IMR-90 (cell line): ENCODE measurements around the gene TRMT10B. TPM values are rescaled to one million over a fixed set of nuclear protein-coding genes. Genes with fewer than 3 reads are reported as not detected.
A peak's percentile ranks its signal among the peaks of the same experiment; 100 is the strongest.

Experiments
- ATAC-seq: fragments of 200-7000 bp; cut with Tn5 transposase; 2 replicates; pipeline ENCODE4 v1.9.1; 2020; ENCODE audit warnings: low read depth, mild to moderate bottlenecking, moderate library complexity
- BruUV-seq: library from RNA; stranded (reverse); fragments of 400-500 nt; replicated peaks from 2 replicates; lab custom pipeline; 2021; lab: Mats Ljungman, UMichigan
- CTCF ChIA-PET: fragments of 300-600 bp; formaldehyde crosslinking; extraction: SDS; loops from one replicate; lab custom pipeline; 2021; ENCODE audit warnings: antibody characterized with exemption; lab: Yijun Ruan, JAX
- POLR2A ChIA-PET: fragments of 300-600 bp; sonication (Branson Sonifier 250); formaldehyde crosslinking; loops from one replicate; lab custom pipeline; 2022; ENCODE audit warnings: antibody characterized with exemption; ENCODE audit not compliant: unreplicated experiment; lab: Charles Lee
- DNase-seq: peaks from one replicate; pipeline ENCODE4 v3.0.0; 2013
- H2AFZ ChIP-seq: replicated peaks from 2 replicates; pipeline ENCODE3; 2013; ENCODE audit warnings: low read length, mild to moderate bottlenecking; ENCODE audit not compliant: poor library complexity
- H2AK5ac ChIP-seq: 2 replicates; pipeline ENCODE4 v1.6.1; 2013; ENCODE audit warnings: low read depth, low read length, inconsistent platforms
- H2AK9ac ChIP-seq: replicated peaks from 2 replicates; pipeline ENCODE3; 2013; ENCODE audit warnings: mild to moderate bottlenecking, low read depth, low read length, moderate library complexity; ENCODE audit not compliant: poor library complexity
- H2BK120ac ChIP-seq: 2 replicates; pipeline ENCODE4 v1.6.1; 2013; ENCODE audit warnings: low read depth, low read length, inconsistent platforms
- H2BK15ac ChIP-seq: 3 replicates; pipeline ENCODE4 v1.6.1; 2013; ENCODE audit warnings: low read depth, low read length, inconsistent platforms
- H2BK20ac ChIP-seq: 2 replicates; pipeline ENCODE4 v1.6.1; 2013; ENCODE audit warnings: low read depth, mild to moderate bottlenecking, inconsistent platforms, low read length, moderate library complexity
- H2BK5ac ChIP-seq: 2 replicates; pipeline ENCODE4 v1.6.1; 2013; ENCODE audit warnings: mild to moderate bottlenecking, low read depth, low read length, inconsistent platforms; ENCODE audit not compliant: poor library complexity, severe bottlenecking
- H3K14ac ChIP-seq: replicated peaks from 2 replicates; pipeline ENCODE4 v1.6.1; 2013; ENCODE audit warnings: low read depth, low read length, inconsistent platforms
- H3K18ac ChIP-seq: 2 replicates; pipeline ENCODE4 v1.6.1; 2013; ENCODE audit warnings: low read depth, low read length, control low read depth
- H3K23ac ChIP-seq: 2 replicates; pipeline ENCODE4 v1.6.1; 2013; ENCODE audit warnings: low read depth, low read length, inconsistent platforms
- H3K27ac ChIP-seq: 2 replicates; pipeline ENCODE4 v1.5.1; 2013; ENCODE audit warnings: mild to moderate bottlenecking, control low read depth, low read length; ENCODE audit not compliant: insufficient read depth
- H3K27me3 ChIP-seq: 2 replicates; pipeline ENCODE4 v1.6.1; 2013; ENCODE audit warnings: low read length; ENCODE audit not compliant: control insufficient read depth, insufficient read depth
- H3K36me3 ChIP-seq: 2 replicates; pipeline ENCODE4 v1.6.1; 2013; ENCODE audit warnings: low read length, mixed read lengths; ENCODE audit not compliant: control insufficient read depth, insufficient read depth
- H3K4ac ChIP-seq: 2 replicates; pipeline ENCODE4 v1.6.1; 2013; ENCODE audit warnings: low read depth, low read length, inconsistent platforms
- H3K4me1 ChIP-seq: 2 replicates; pipeline ENCODE4 v1.6.1; 2013; ENCODE audit warnings: low read length, mixed read lengths; ENCODE audit not compliant: control insufficient read depth, insufficient read depth
- H3K4me2 ChIP-seq: 2 replicates; pipeline ENCODE4 v1.6.1; 2013; ENCODE audit warnings: low read depth, mild to moderate bottlenecking, control low read depth, low read length, moderate library complexity
- H3K4me3 ChIP-seq: 2 replicates; pipeline ENCODE4 v1.5.1; 2013; ENCODE audit warnings: low read depth, mild to moderate bottlenecking, control low read depth, low read length, moderate library complexity; ENCODE audit not compliant: insufficient read depth
- H3K56ac ChIP-seq: 2 replicates; pipeline ENCODE4 v1.6.1; 2013; ENCODE audit warnings: low read length, inconsistent platforms; ENCODE audit not compliant: insufficient read depth; ENCODE audit errors: extremely low read depth
- H3K79me1 ChIP-seq, 2 experiments: 2 replicates each; pipeline ENCODE4 v1.6.1; 2013; ENCODE audit warnings: low read length in 2 of 2, inconsistent platforms in 1 of 2, low read depth in 1 of 2
- H3K9ac ChIP-seq: 2 replicates; pipeline ENCODE4 v1.6.1; 2013; ENCODE audit warnings: low read depth, low read length, control low read depth
- H3K9me1 ChIP-seq: 2 replicates; pipeline ENCODE4 v1.6.1; 2013; ENCODE audit warnings: low read length, inconsistent platforms; ENCODE audit not compliant: insufficient read depth
- H3K9me3 ChIP-seq: 2 replicates; pipeline ENCODE4 v1.6.1; 2013; ENCODE audit warnings: low read length; ENCODE audit not compliant: control insufficient read depth, insufficient read depth
- H4K20me1 ChIP-seq: 2 replicates; pipeline ENCODE4 v1.6.1; 2013; ENCODE audit warnings: low read length, inconsistent platforms; ENCODE audit not compliant: insufficient read depth
- H4K5ac ChIP-seq: 2 replicates; pipeline ENCODE4 v1.6.1; 2013; ENCODE audit warnings: mild to moderate bottlenecking, low read depth, low read length, control low read depth
- H4K8ac ChIP-seq, 2 experiments: 2 replicates each; pipeline ENCODE4 v1.6.1; 2013; ENCODE audit warnings: low read depth in 2 of 2, low read length in 2 of 2, control low read depth in 1 of 2, inconsistent platforms in 1 of 2
- H4K91ac ChIP-seq: 2 replicates; pipeline ENCODE4 v1.6.1; 2013; ENCODE audit warnings: low read depth, low read length, inconsistent platforms; ENCODE audit not compliant: insufficient read depth
- BHLHE40 ChIP-seq: fragments of 150-350 bp; IDR thresholded peaks from 2 replicates; pipeline ENCODE4 v1.6.1; 2016; ENCODE audit warnings: mild to moderate bottlenecking, low read depth, low read length
- CEBPB ChIP-seq: IDR thresholded peaks from 2 replicates; pipeline ENCODE4 v1.6.1; 2012; ENCODE audit warnings: low read depth, low read length, improper control_type of control experiment
- CHD1 ChIP-seq: IDR thresholded peaks from 2 replicates; pipeline ENCODE4 v1.6.1; 2012; ENCODE audit warnings: low read depth, low read length, improper control_type of control experiment
- CTCF ChIP-seq: conservative IDR thresholded peaks from 2 replicates; pipeline ENCODE4 v1.5.1; 2012; ENCODE audit warnings: mild to moderate bottlenecking, low read depth, low read length, improper control_type of control experiment
- ELK1 ChIP-seq: fragments of 150-350 bp; IDR thresholded peaks from 2 replicates; pipeline ENCODE4 v1.6.1; 2016; ENCODE audit warnings: low read depth, mild to moderate bottlenecking, low read length, moderate library complexity, borderline replicate concordance
- FOS ChIP-seq: fragments of 150-350 bp; IDR thresholded peaks from 2 replicates; pipeline ENCODE4 v1.6.1; 2016; ENCODE audit warnings: low read depth, low read length
- MAFK ChIP-seq: IDR thresholded peaks from 2 replicates; pipeline ENCODE4 v1.6.1; 2012; ENCODE audit warnings: low read depth, low read length, improper control_type of control experiment
- MAZ ChIP-seq: IDR thresholded peaks from 2 replicates; pipeline ENCODE4 v1.6.1; 2012; ENCODE audit warnings: low read depth, mild to moderate bottlenecking, low read length, improper control_type of control experiment, moderate library complexity, borderline replicate concordance
- MXI1 ChIP-seq: IDR thresholded peaks from 2 replicates; pipeline ENCODE4 v1.6.1; 2012; ENCODE audit warnings: low read depth, mild to moderate bottlenecking, low read length, moderate library complexity, borderline replicate concordance
- NFE2L2 ChIP-seq: fragments of 150-350 bp; IDR thresholded peaks from 2 replicates; pipeline ENCODE4 v1.6.1; 2016; ENCODE audit warnings: low read depth, mild to moderate bottlenecking, low read length
- POLR2A ChIP-seq: IDR thresholded peaks from 2 replicates; pipeline ENCODE4 v1.6.1; 2012; ENCODE audit warnings: mild to moderate bottlenecking, low read depth, low read length
- RAD21 ChIP-seq: IDR thresholded peaks from 2 replicates; pipeline ENCODE4 v1.6.1; 2012; ENCODE audit warnings: low read length, improper control_type of control experiment
- RCOR1 ChIP-seq: IDR thresholded peaks from 2 replicates; pipeline ENCODE4 v1.6.1; 2012; ENCODE audit warnings: mild to moderate bottlenecking, low read length, improper control_type of control experiment; ENCODE audit not compliant: insufficient replicate concordance
- RFX5 ChIP-seq: IDR thresholded peaks from 2 replicates; pipeline ENCODE4 v1.8.0; 2012; ENCODE audit warnings: low read depth, mild to moderate bottlenecking, low read length, moderate library complexity
- SMC3 ChIP-seq: fragments of 150-350 bp; IDR thresholded peaks from 2 replicates; pipeline ENCODE4 v1.6.1; 2016; ENCODE audit warnings: low read depth, mild to moderate bottlenecking, antibody characterized with exemption, low read length, moderate library complexity
- USF2 ChIP-seq: fragments of 150-350 bp; IDR thresholded peaks from 2 replicates; pipeline ENCODE4 v1.6.1; 2017; ENCODE audit warnings: mild to moderate bottlenecking, antibody characterized with exemption, low read length, low read depth
- WGBS, 2 experiments: methylation state at CpG; one replicate each; pipeline versions ENCODE4 v1.1.5 to v1.1.7; 2013; ENCODE audit warnings: missing lambda C conversion rate in 2 of 2; ENCODE audit not compliant: insufficient read length in 1 of 2; ENCODE audit errors: extremely low coverage in 2 of 2; 5-methylcytosine and 5-hydroxymethylcytosine counted together
- dilution Hi-C: fragments of 300-500 bp; cut with HindIII; formaldehyde crosslinking; loops from one replicate; pipeline ENCODE4 v1.14.3; 2018; ENCODE audit warnings: low sequenced_read_pairs; ENCODE audit not compliant: unreplicated experiment
- in situ Hi-C: fragments of 300-500 bp; cut with MboI; formaldehyde crosslinking; loops from 3 replicates; pipeline ENCODE4 v1.14.3; 2019; ENCODE audit warnings: low sequenced_read_pairs, inconsistent platforms, mixed read lengths
- intact Hi-C: fragments of 100-400 bp; cut with micrococcal nuclease; formaldehyde crosslinking; loops from 2 replicates; pipeline ENCODE4 v1.10.0; 2022
- polyA plus RNA-seq, 3 experiments: library from polyadenylated mRNA; depleted of rRNA; stranded (reverse); fragments of >200 nt; gene quantifications; 2 replicates each; pipeline ENCODE4 v1.2.3, GENCODE V29; 2012; ENCODE audit warnings: low replicate concordance in 1 of 3
- total RNA-seq: library from RNA; depleted of rRNA; stranded (reverse); fragments of >200 nt; gene quantifications from 2 replicates; pipeline ENCODE4 v1.2.3, GENCODE V29; 2012

The TRMT10B gene
- total and polyA plus RNA-seq, 2 of the 4 experiments (the other 2 are of a cell fraction): 2.3 to 4.5 TPM

- Histone ChIP-seq H2BK15ac (no peak overlapping the region), H4K91ac (no peak overlapping the region), H3K23ac (no peak overlapping the region), H2AFZ (no peak overlapping the region), H2BK120ac (no peak overlapping the region), H3K9me1 (peaks cover 2% of the 10 kb centered on the region; the same call in 1 of the 2 replicates), H4K20me1 (no peaks in the 10 kb centered on the region), H3K4me3 (no peak overlapping the region), H3K4ac (no peak overlapping the region), H3K36me3 (no peaks in the 10 kb centered on the region), H2AK9ac (no peak overlapping the region), H2AK5ac (no peak overlapping the region), H2BK5ac (no peak overlapping the region), H3K18ac (no peak overlapping the region), H4K8ac (no peak overlapping the region), H3K27me3 (peaks cover 43% of the 10 kb centered on the region), H3K56ac (no peak overlapping the region), H3K9ac (no peak overlapping the region), H3K79me1 (no peaks in the 10 kb centered on the region), H3K14ac (no peak overlapping the region), H2BK20ac (no peak overlapping the region), H3K4me2 (no peak overlapping the region), H3K4me1 (no peaks in the 10 kb centered on the region; the same call in 1 of the 2 replicates), H3K9me3 (no peaks in the 10 kb centered on the region), H3K27ac (no peak overlapping the region), H4K5ac (no peak overlapping the region)
- POLR2A ChIA-PET: interaction anchor here (0.5 kb wide), 1 partner anchor 25 kb away, joined by 3 read pairs; no protein-coding TSS in a partner anchor
- dilution Hi-C loops: no loop called here
- intact Hi-C loops: no loop called here
- ATAC-seq (no peak), DNase-seq (peak; percentile 6)
- TF ChIP-seq CHD1 (no peak), USF2 (no peak), MXI1 (no peak), ELK1 (no peak), FOS (no peak), BHLHE40 (no peak), SMC3 (no peak), CTCF (no peak), RAD21 (no peak), POLR2A (no peak), CEBPB (no peak), MAZ (no peak), MAFK (no peak), RCOR1 (no peak), NFE2L2 (no peak), RFX5 (no peak)
- BruUV-seq: no TSS peak
- in situ Hi-C loops: no loop called here
- WGBS, 2 experiments: no CpG with 5 or more reads among the region's 3 CpGs
- CTCF ChIA-PET: no interaction called here
These were observed 23.3 kb upstream of the TRMT10B start for GRCh38 chr9:37730256-37730655.
